ENCODE results near the gene LIPK. TPM values are rescaled to one million over a fixed set of nuclear protein-coding genes. Genes with fewer than 3 reads are reported as not detected.

The LIPK gene
- total RNA-seq, 1 donor from 2014 or later: not detected

GRCh38 chr10:88754287-88754686 lies 48.2 kb downstream of the LIPK start:
- FAIRE-seq: no peak
- DNase-seq (ENCODE audit: low read depth): peak; percentile 45
- no peaks in the 10 kb centered on the region for H3K4me1 ChIP-seq (ENCODE audit: insufficient read depth, low read length)
- no peak for TF ChIP-seq EZH2 (IDR thresholded peaks at IDR 0.05; ENCODE audit: insufficient read depth, low read length)
- no peaks in the 10 kb centered on the region for H3K9me3 ChIP-seq (ENCODE audit: insufficient read depth, low read depth, low read length)
- Mint-ChIP-seq H3K36me3 (ENCODE audit: low read depth, unreplicated experiment) (no peaks in the 10 kb centered on the region), H3K27ac (ENCODE audit: unreplicated experiment) (no peak overlapping the region), H3K4me1 (ENCODE audit: low read depth, unreplicated experiment) (no peaks in the 10 kb centered on the region), H3K27me3 (ENCODE audit: low read depth, unreplicated experiment) (no peaks in the 10 kb centered on the region), H3K9me3 (ENCODE audit: unreplicated experiment) (peaks cover 9% of the 10 kb centered on the region), H3K4me3 (ENCODE audit: unreplicated experiment) (no peak overlapping the region)
- H3K9ac ChIP-seq (ENCODE audit: low read length): no peak overlapping the region
- H2AFZ ChIP-seq (ENCODE audit: low read depth, low read length): no peak overlapping the region
- H3K27ac ChIP-seq (ENCODE audit: low read depth, low read length): no peak overlapping the region
- H3K36me3 ChIP-seq (ENCODE audit: insufficient read depth, low read length): no peaks in the 10 kb centered on the region
- H3K4me2 ChIP-seq (ENCODE audit: low read length): no peak overlapping the region
- no peaks in the 10 kb centered on the region for H3K27me3 ChIP-seq (ENCODE audit: insufficient read depth, low read length)
- no peak overlapping the region for H3K4me3 ChIP-seq (ENCODE audit: insufficient read depth, low read depth, low read length)
- no peaks in the 10 kb centered on the region for H3K79me2 ChIP-seq (ENCODE audit: insufficient read depth, low read length)
- no peaks in the 10 kb centered on the region for H4K20me1 ChIP-seq (ENCODE audit: insufficient read depth, low read length)

- Histone ChIP-seq H3K27ac (ENCODE audit: low read depth, low read length) (no peak overlapping the region), H3K4me3 (ENCODE audit: insufficient read depth, low read depth, low read length) (no peak overlapping the region), H3K9me3 (ENCODE audit: insufficient read depth, low read depth, low read length) (no peaks in the 10 kb centered on the region), H3K9ac (ENCODE audit: low read length) (no peak overlapping the region), H3K4me1 (ENCODE audit: insufficient read depth, low read length) (no peaks in the 10 kb centered on the region), H3K27me3 (ENCODE audit: insufficient read depth, low read length) (no peaks in the 10 kb centered on the region), H4K20me1 (ENCODE audit: insufficient read depth, low read length) (no peaks in the 10 kb centered on the region), H3K36me3 (ENCODE audit: insufficient read depth, low read length) (no peaks in the 10 kb centered on the region), H2AFZ (ENCODE audit: low read depth, low read length) (no peak overlapping the region), H3K79me2 (ENCODE audit: insufficient read depth, low read length) (no peaks in the 10 kb centered on the region), H3K4me2 (ENCODE audit: low read length) (no peak overlapping the region)
- Mint-ChIP-seq H3K9me3 (ENCODE audit: unreplicated experiment) (peaks cover 2% of the 10 kb centered on the region), H3K4me3 (ENCODE audit: unreplicated experiment) (no peak overlapping the region), H3K27me3 (ENCODE audit: low read depth, unreplicated experiment) (no peaks in the 10 kb centered on the region), H3K27ac (ENCODE audit: unreplicated experiment) (no peak overlapping the region), H3K36me3 (ENCODE audit: low read depth, unreplicated experiment) (no peaks in the 10 kb centered on the region), H3K4me1 (ENCODE audit: low read depth, unreplicated experiment) (no peaks in the 10 kb centered on the region)
- TF ChIP-seq, protein P1, sequence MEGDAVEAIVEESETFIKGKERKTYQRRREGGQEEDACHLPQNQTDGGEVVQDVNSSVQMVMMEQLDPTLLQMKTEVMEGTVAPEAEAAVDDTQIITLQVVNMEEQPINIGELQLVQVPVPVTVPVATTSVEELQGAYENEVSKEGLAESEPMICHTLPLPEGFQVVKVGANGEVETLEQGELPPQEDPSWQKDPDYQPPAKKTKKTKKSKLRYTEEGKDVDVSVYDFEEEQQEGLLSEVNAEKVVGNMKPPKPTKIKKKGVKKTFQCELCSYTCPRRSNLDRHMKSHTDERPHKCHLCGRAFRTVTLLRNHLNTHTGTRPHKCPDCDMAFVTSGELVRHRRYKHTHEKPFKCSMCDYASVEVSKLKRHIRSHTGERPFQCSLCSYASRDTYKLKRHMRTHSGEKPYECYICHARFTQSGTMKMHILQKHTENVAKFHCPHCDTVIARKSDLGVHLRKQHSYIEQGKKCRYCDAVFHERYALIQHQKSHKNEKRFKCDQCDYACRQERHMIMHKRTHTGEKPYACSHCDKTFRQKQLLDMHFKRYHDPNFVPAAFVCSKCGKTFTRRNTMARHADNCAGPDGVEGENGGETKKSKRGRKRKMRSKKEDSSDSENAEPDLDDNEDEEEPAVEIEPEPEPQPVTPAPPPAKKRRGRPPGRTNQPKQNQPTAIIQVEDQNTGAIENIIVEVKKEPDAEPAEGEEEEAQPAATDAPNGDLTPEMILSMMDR (IDR thresholded peaks at IDR 0.05; ENCODE audit: insufficient read depth, low read depth, low read length): no peak
- TF ChIP-seq EZH2 (IDR thresholded peaks at IDR 0.05; ENCODE audit: insufficient read depth, low read length): no peak
- FAIRE-seq (no peak), DNase-seq (ENCODE audit: low read depth) (no peak)
These were observed 49.7 kb downstream of the LIPK start for GRCh38 chr10:88755753-88756152.

GRCh38 chr10:88756660-88757059 lies 50.6 kb downstream of the LIPK start:
- H2AFZ ChIP-seq (ENCODE audit: low read depth, low read length): no peak overlapping the region
- no peaks in the 10 kb centered on the region for H3K9me3 ChIP-seq (ENCODE audit: insufficient read depth, low read depth, low read length)
- H3K36me3 Mint-ChIP-seq (ENCODE audit: low read depth, unreplicated experiment): no peaks in the 10 kb centered on the region
- no peaks in the 10 kb centered on the region for H3K4me1 ChIP-seq (ENCODE audit: insufficient read depth, low read length)
- H3K36me3 ChIP-seq (ENCODE audit: insufficient read depth, low read length): no peaks in the 10 kb centered on the region
- TF ChIP-seq EZH2 (IDR thresholded peaks at IDR 0.05; ENCODE audit: insufficient read depth, low read length): no peak
- TF ChIP-seq, protein P1 (IDR thresholded peaks at IDR 0.05; ENCODE audit: insufficient read depth, low read depth, low read length): no peak
- H3K27ac Mint-ChIP-seq (ENCODE audit: unreplicated experiment): no peak overlapping the region
- H3K4me3 ChIP-seq (ENCODE audit: insufficient read depth, low read depth, low read length): no peak overlapping the region
- H3K9ac ChIP-seq (ENCODE audit: low read length): no peak overlapping the region
- no peak overlapping the region for H3K4me3 Mint-ChIP-seq (ENCODE audit: unreplicated experiment)
- no peaks in the 10 kb centered on the region for H4K20me1 ChIP-seq (ENCODE audit: insufficient read depth, low read length)
- FAIRE-seq: no peak
- H3K4me2 ChIP-seq (ENCODE audit: low read length): no peak overlapping the region
- no peaks in the 10 kb centered on the region for H3K4me1 Mint-ChIP-seq (ENCODE audit: low read depth, unreplicated experiment)
- peaks cover 2% of the 10 kb centered on the region for H3K9me3 Mint-ChIP-seq (ENCODE audit: unreplicated experiment)
- no peak overlapping the region for H3K27ac ChIP-seq (ENCODE audit: low read depth, low read length)
- no peaks in the 10 kb centered on the region for H3K27me3 ChIP-seq (ENCODE audit: insufficient read depth, low read length)
- no peak for DNase-seq (ENCODE audit: low read depth)
- no peaks in the 10 kb centered on the region for H3K27me3 Mint-ChIP-seq (ENCODE audit: low read depth, unreplicated experiment)
- H3K79me2 ChIP-seq (ENCODE audit: insufficient read depth, low read length): no peaks in the 10 kb centered on the region
